Measurements from ENCODE around the gene PSMD8.
"Not testable (repeated sequence)": the region's sequence is repeated elsewhere in the genome, so short reads cannot be mapped to it uniquely, and the experiment has no call there.

Gene PSMD8

GRCh38 chr19:38360351-38360750 is 14.0 kb upstream of the PSMD8 start:
- Histone ChIP-seq H3K27me3 (ENCODE audit: low read depth, low read length) (peaks cover 7% of the 10 kb centered on the region), H3K4me3 (ENCODE audit: low read length) (no peak overlapping the region), H3K79me2 (ENCODE audit: low read length) (no peaks in the 10 kb centered on the region), H3K9ac (ENCODE audit: low read length) (no peak overlapping the region), H3K4me1 (ENCODE audit: low read length) (no peaks in the 10 kb centered on the region), H3K27ac (ENCODE audit: low read length) (no peak overlapping the region), H3K4me2 (ENCODE audit: low read length) (no peak overlapping the region), H3K9me3 (ENCODE audit: insufficient read depth, low read length) (no peaks in the 10 kb centered on the region; the same call in 1 of the 2 replicates), H3K36me3 (replicated peaks; ENCODE audit: low read depth, low read length) (no peaks in the 10 kb centered on the region), H2AFZ (ENCODE audit: low read depth, low read length) (no peak overlapping the region), H4K20me1 (ENCODE audit: insufficient read depth, low read length) (no peaks in the 10 kb centered on the region)
- no peak for TF ChIP-seq EZH2phosphoT487 (IDR thresholded peaks at IDR 0.05; ENCODE audit: low read depth)
- no peak for TF ChIP-seq CTCF (IDR thresholded peaks at IDR 0.05; ENCODE audit: low read depth, low read length)

GRCh38 chr19:38360839-38361631 is 13.3 kb upstream of the PSMD8 start:
- Histone ChIP-seq H4K20me1 (ENCODE audit: insufficient read depth, low read length) (no peaks in the 10 kb centered on the region), H3K9me3 (ENCODE audit: insufficient read depth, low read length) (no peaks in the 10 kb centered on the region; the same call in 1 of the 2 replicates), H3K4me1 (ENCODE audit: low read length) (no peaks in the 10 kb centered on the region), H3K36me3 (replicated peaks; ENCODE audit: low read depth, low read length) (no peaks in the 10 kb centered on the region), H3K4me3 (ENCODE audit: low read length) (no peak overlapping the region), H3K9ac (ENCODE audit: low read length) (no peak overlapping the region), H2AFZ (ENCODE audit: low read depth, low read length) (no peak overlapping the region), H3K79me2 (ENCODE audit: low read length) (no peaks in the 10 kb centered on the region), H3K4me2 (ENCODE audit: low read length) (no peak overlapping the region), H3K27ac (ENCODE audit: low read length) (no peak overlapping the region), H3K27me3 (ENCODE audit: low read depth, low read length) (peaks cover 7% of the 10 kb centered on the region)
- TF ChIP-seq EZH2phosphoT487 (IDR thresholded peaks at IDR 0.05; ENCODE audit: low read depth), result no peak
- TF ChIP-seq CTCF (IDR thresholded peaks at IDR 0.05; ENCODE audit: low read depth, low read length), result no peak

DNA sequence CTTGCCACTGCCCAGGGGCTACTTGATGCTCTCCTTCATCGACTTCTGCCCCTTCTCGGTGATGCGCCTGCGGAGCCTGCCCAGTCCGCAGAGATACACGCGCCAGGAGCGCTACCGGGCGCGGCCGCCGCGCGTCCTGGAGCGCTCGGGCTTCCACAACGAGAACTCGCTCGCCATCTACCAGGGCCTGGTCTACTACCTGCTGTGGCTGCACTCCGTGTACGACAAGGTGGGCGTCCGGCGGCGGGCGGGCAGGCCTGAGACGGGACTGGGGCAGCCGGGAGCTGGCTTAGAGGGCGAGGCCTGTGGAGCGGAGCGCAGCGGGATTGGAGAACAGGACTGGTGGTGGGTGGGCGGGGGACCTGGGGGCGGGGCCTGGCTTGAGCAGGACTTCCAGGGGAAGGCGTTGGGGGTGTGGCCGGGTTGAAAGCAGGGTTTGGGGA is 12.7 kb upstream of the PSMD8 start:
- Histone ChIP-seq H3K4me3 (ENCODE audit: low read length) (no peak overlapping the region), H3K4me2 (ENCODE audit: low read length) (no peak overlapping the region), H3K9ac (ENCODE audit: low read length) (no peak overlapping the region), H3K27me3 (ENCODE audit: low read depth, low read length) (peaks cover 7% of the 10 kb centered on the region), H3K79me2 (ENCODE audit: low read length) (no peaks in the 10 kb centered on the region), H2AFZ (ENCODE audit: low read depth, low read length) (no peak overlapping the region), H3K9me3 (ENCODE audit: insufficient read depth, low read length) (no peaks in the 10 kb centered on the region; the same call in 1 of the 2 replicates), H3K27ac (ENCODE audit: low read length) (no peak overlapping the region), H3K36me3 (replicated peaks; ENCODE audit: low read depth, low read length) (no peaks in the 10 kb centered on the region), H3K4me1 (ENCODE audit: low read length) (no peaks in the 10 kb centered on the region), H4K20me1 (ENCODE audit: insufficient read depth, low read length) (no peaks in the 10 kb centered on the region)
- TF ChIP-seq CTCF (IDR thresholded peaks at IDR 0.05; ENCODE audit: low read depth, low read length), result no peak
- TF ChIP-seq EZH2phosphoT487 (IDR thresholded peaks at IDR 0.05; ENCODE audit: low read depth), result no peak

- Histone ChIP-seq H3K79me2 (ENCODE audit: low read length) (no peaks in the 10 kb centered on the region), H3K9ac (ENCODE audit: low read length) (no peak overlapping the region), H3K4me1 (ENCODE audit: low read length) (no peaks in the 10 kb centered on the region), H3K36me3 (replicated peaks; ENCODE audit: low read depth, low read length) (no peaks in the 10 kb centered on the region), H3K27ac (ENCODE audit: low read length) (no peak overlapping the region), H4K20me1 (ENCODE audit: insufficient read depth, low read length) (no peaks in the 10 kb centered on the region), H3K27me3 (ENCODE audit: low read depth, low read length) (peaks cover 7% of the 10 kb centered on the region), H3K4me2 (ENCODE audit: low read length) (no peak overlapping the region), H3K4me3 (ENCODE audit: low read length) (no peak overlapping the region), H3K9me3 (ENCODE audit: insufficient read depth, low read length) (no peaks in the 10 kb centered on the region; the same call in 1 of the 2 replicates), H2AFZ (ENCODE audit: low read depth, low read length) (no peak overlapping the region)
- TF ChIP-seq CTCF (IDR thresholded peaks at IDR 0.05; ENCODE audit: low read depth, low read length), result no peak
- no peak for TF ChIP-seq EZH2phosphoT487 (IDR thresholded peaks at IDR 0.05; ENCODE audit: low read depth)
These were observed 12.1 kb upstream of the PSMD8 start for GRCh38 chr19:38362076-38362945.

DNA sequence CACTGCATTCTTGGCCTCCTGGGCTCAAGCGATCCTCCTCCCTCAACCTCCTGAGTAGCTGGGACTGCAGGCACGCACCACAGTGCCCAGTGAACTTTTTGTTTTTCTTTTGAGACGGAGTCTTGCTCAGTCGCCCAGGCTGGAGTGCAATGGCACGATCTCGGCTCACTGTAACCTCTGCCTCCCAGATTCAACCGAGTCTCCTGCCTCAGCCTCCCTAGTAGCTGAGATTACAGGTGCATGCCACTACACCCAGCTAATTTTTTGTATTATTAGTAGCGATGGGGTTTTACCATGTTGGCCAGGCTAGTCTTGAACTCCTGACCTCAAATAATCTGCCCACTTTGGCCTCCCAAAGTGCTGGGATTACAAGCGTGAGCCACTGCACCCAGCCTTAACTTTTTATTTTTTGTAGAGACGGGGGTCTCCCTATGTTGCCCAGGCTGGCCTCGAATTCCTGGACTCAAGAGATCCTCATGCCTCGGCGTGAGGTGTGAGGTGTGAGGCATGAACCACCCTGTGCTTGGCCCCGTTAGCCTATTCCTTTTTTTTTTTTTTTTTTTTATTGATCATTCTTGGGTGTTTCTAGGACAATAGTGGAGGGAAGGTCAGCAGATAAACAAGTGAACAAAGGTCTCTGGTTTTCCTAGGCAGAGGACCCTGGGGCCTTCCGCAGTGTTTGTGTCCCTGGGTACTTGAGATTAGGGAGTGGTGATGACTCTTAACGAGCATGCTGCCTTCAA is 11.3 kb upstream of the PSMD8 start:
- H3K9me3 ChIP-seq (ENCODE audit: insufficient read depth, low read length); H3K4me3 ChIP-seq (ENCODE audit: low read length); H3K27ac ChIP-seq (ENCODE audit: low read length); H3K9ac ChIP-seq (ENCODE audit: low read length); H2AFZ ChIP-seq (ENCODE audit: low read depth, low read length); H4K20me1 ChIP-seq (ENCODE audit: insufficient read depth, low read length); H3K27me3 ChIP-seq (ENCODE audit: low read depth, low read length); H3K4me1 ChIP-seq (ENCODE audit: low read length); H3K79me2 ChIP-seq (ENCODE audit: low read length); H3K4me2 ChIP-seq (ENCODE audit: low read length); H3K36me3 ChIP-seq (replicated peaks; ENCODE audit: low read depth, low read length): not testable (repeated sequence)

All from OCI-LY3 (cell line).